ENCODE results near the gene FHDC1. TPM values are rescaled to one million over a fixed set of nuclear protein-coding genes. Genes with fewer than 3 reads are reported as not detected.

FHDC1 gene
- polyA plus RNA-seq, 4 donors, result 3.7 to 12.7 (median 10.0) TPM

GRCh38 chr4:152921284-152921683, 14.8 kb upstream of the FHDC1 start:
- no peak for DNase-seq
- H3K27me3 ChIP-seq (ENCODE audit: control insufficient read depth in 3 of 3, insufficient read depth in 3 of 3, low read length in 3 of 3), result no peaks in the 10 kb centered on the region
- no peak overlapping the region for H3K27ac ChIP-seq (ENCODE audit: low read depth in 1 of 3, low read length in 2 of 3)
- H3K4me3 ChIP-seq (ENCODE audit: low read depth in 1 of 3, low read length in 3 of 3), result no peak overlapping the region
- peaks cover 0 to 2% (median 2%) of the 10 kb centered on the region in 3 donors for H3K36me3 ChIP-seq (ENCODE audit: control insufficient read depth in 3 of 3, insufficient read depth in 2 of 3, low read depth in 1 of 3, low read length in 3 of 3)
- H3K4me1 ChIP-seq (ENCODE audit: control insufficient read depth in 3 of 3, insufficient read depth in 2 of 3, low read depth in 1 of 3, low read length in 2 of 3), result no peaks in the 10 kb centered on the region
- peaks cover 2 to 13% of the 10 kb centered on the region in 2 donors for H3K9me3 ChIP-seq (ENCODE audit: control insufficient read depth in 2 of 2, insufficient read depth in 1 of 2, low read depth in 1 of 2, low read length in 1 of 2)
- peak; percentile 92 for FAIRE-seq

- DNase-seq (no peak), FAIRE-seq (no peak)
- H3K9me3 ChIP-seq (ENCODE audit: control insufficient read depth in 2 of 2, insufficient read depth in 1 of 2, low read depth in 1 of 2, low read length in 1 of 2), result no peaks in the 10 kb centered on the region
- WGBS, 3 donors, result 90 to 95% (median 94%) methylated on average over 1 of the region's 1 CpG
- H3K4me3 ChIP-seq (ENCODE audit: low read depth in 1 of 3, low read length in 3 of 3), result no peak overlapping the region
- H3K36me3 ChIP-seq (ENCODE audit: control insufficient read depth in 3 of 3, insufficient read depth in 2 of 3, low read depth in 1 of 3, low read length in 3 of 3), result no peaks in the 10 kb centered on the region
- H3K27ac ChIP-seq (ENCODE audit: low read depth in 1 of 3, low read length in 2 of 3), result no peak overlapping the region
- no peaks in the 10 kb centered on the region for H3K27me3 ChIP-seq (ENCODE audit: control insufficient read depth in 3 of 3, insufficient read depth in 3 of 3, low read length in 3 of 3)
- H3K4me1 ChIP-seq (ENCODE audit: control insufficient read depth in 3 of 3, insufficient read depth in 2 of 3, low read depth in 1 of 3, low read length in 2 of 3), result no peaks in the 10 kb centered on the region
Observed at GRCh38 chr4:152925851-152926250, 10.3 kb upstream of the FHDC1 start.

- FAIRE-seq (no peak), DNase-seq (no peak)
- no peak overlapping the region for H3K4me3 ChIP-seq (ENCODE audit: low read depth in 1 of 3, low read length in 3 of 3)
- no peak overlapping the region for H3K27ac ChIP-seq (ENCODE audit: low read depth in 1 of 3, low read length in 2 of 3)
- no peaks in the 10 kb centered on the region for H3K4me1 ChIP-seq (ENCODE audit: control insufficient read depth in 3 of 3, insufficient read depth in 2 of 3, low read depth in 1 of 3, low read length in 2 of 3)
- H3K9me3 ChIP-seq (ENCODE audit: control insufficient read depth in 2 of 2, insufficient read depth in 1 of 2, low read depth in 1 of 2, low read length in 1 of 2), result no peaks in the 10 kb centered on the region
- WGBS, 3 donors, result 90 to 91% (median 90%) methylated on average over 4 of the region's 4 CpGs
- H3K36me3 ChIP-seq (ENCODE audit: control insufficient read depth in 3 of 3, insufficient read depth in 2 of 3, low read depth in 1 of 3, low read length in 3 of 3), result no peaks in the 10 kb centered on the region
- H3K27me3 ChIP-seq (ENCODE audit: control insufficient read depth in 3 of 3, insufficient read depth in 3 of 3, low read length in 3 of 3), result no peaks in the 10 kb centered on the region
Observed at GRCh38 chr4:152926959-152927358, 9.2 kb upstream of the FHDC1 start.

GRCh38 chr4:152927737-152928136, 8.4 kb upstream of the FHDC1 start:
- no peaks in the 10 kb centered on the region for H3K36me3 ChIP-seq (ENCODE audit: control insufficient read depth in 3 of 3, insufficient read depth in 2 of 3, low read depth in 1 of 3, low read length in 3 of 3)
- H3K27me3 ChIP-seq (ENCODE audit: control insufficient read depth in 3 of 3, insufficient read depth in 3 of 3, low read length in 3 of 3), result no peaks in the 10 kb centered on the region
- DNase-seq, result no peak
- H3K4me3 ChIP-seq (ENCODE audit: low read depth in 1 of 3, low read length in 3 of 3), result no peak overlapping the region
- no peak for FAIRE-seq
- WGBS, 3 donors, result 91 to 96% (median 92%) methylated on average over 3 of the region's 3 CpGs
- H3K9me3 ChIP-seq (ENCODE audit: control insufficient read depth in 2 of 2, insufficient read depth in 1 of 2, low read depth in 1 of 2, low read length in 1 of 2), result no peaks in the 10 kb centered on the region
- H3K27ac ChIP-seq (ENCODE audit: low read depth in 1 of 3, low read length in 2 of 3), result no peak overlapping the region
- H3K4me1 ChIP-seq (ENCODE audit: control insufficient read depth in 3 of 3, insufficient read depth in 2 of 3, low read depth in 1 of 3, low read length in 2 of 3), result no peaks in the 10 kb centered on the region

- Histone ChIP-seq H3K27ac (ENCODE audit: low read depth in 1 of 3, low read length in 2 of 3) (no peak overlapping the region), H3K9me3 (ENCODE audit: control insufficient read depth in 2 of 2, insufficient read depth in 1 of 2, low read depth in 1 of 2, low read length in 1 of 2) (no peaks in the 10 kb centered on the region), H3K36me3 (ENCODE audit: control insufficient read depth in 3 of 3, insufficient read depth in 2 of 3, low read depth in 1 of 3, low read length in 3 of 3) (no peaks in the 10 kb centered on the region), H3K4me1 (ENCODE audit: control insufficient read depth in 3 of 3, insufficient read depth in 2 of 3, low read depth in 1 of 3, low read length in 2 of 3) (no peaks in the 10 kb centered on the region), H3K4me3 (ENCODE audit: low read depth in 1 of 3, low read length in 3 of 3) (no peak overlapping the region), H3K27me3 (ENCODE audit: control insufficient read depth in 3 of 3, insufficient read depth in 3 of 3, low read length in 3 of 3) (no peaks in the 10 kb centered on the region)
- DNase-seq (no peak), FAIRE-seq (no peak)
- WGBS, 3 donors, result 96 to 98% (median 96%) methylated on average over 4 of the region's 4 CpGs
Observed at GRCh38 chr4:152928286-152928685, 7.8 kb upstream of the FHDC1 start.

GRCh38 chr4:152929888-152930287, 6.2 kb upstream of the FHDC1 start:
- WGBS, 3 donors, result 34 to 55% (median 46%) methylated on average over 1 of the region's 1 CpG
- no peak for FAIRE-seq
- no peak for DNase-seq

GRCh38 chr4:152935143-152935542, 980 bp upstream of the FHDC1 start:
- H3K36me3 ChIP-seq (ENCODE audit: control insufficient read depth in 3 of 3, insufficient read depth in 2 of 3, low read depth in 1 of 3, low read length in 3 of 3), result peaks cover 0 to 3% (median 0%) of the 10 kb centered on the region in 3 donors
- H3K4me3 ChIP-seq (ENCODE audit: low read depth in 1 of 3, low read length in 3 of 3), result peak overlapping the region in 1 of 3 donors; percentile 69
- no peaks in the 10 kb centered on the region for H3K9me3 ChIP-seq (ENCODE audit: control insufficient read depth in 2 of 2, insufficient read depth in 1 of 2, low read depth in 1 of 2, low read length in 1 of 2)
- DNase-seq, result peak; percentile 85 to 92
- H3K27ac ChIP-seq (ENCODE audit: low read depth in 1 of 3, low read length in 2 of 3), result peak overlapping the region; percentile 81 to 98 (median 95)
- peaks cover 0 to 17% (median 0%) of the 10 kb centered on the region in 3 donors for H3K4me1 ChIP-seq (ENCODE audit: control insufficient read depth in 3 of 3, insufficient read depth in 2 of 3, low read depth in 1 of 3, low read length in 2 of 3)
- FAIRE-seq, result no peak
- WGBS, 3 donors, result 9 to 32% (median 13%) methylated on average over 16 of the region's 16 CpGs
- no peaks in the 10 kb centered on the region for H3K27me3 ChIP-seq (ENCODE audit: control insufficient read depth in 3 of 3, insufficient read depth in 3 of 3, low read length in 3 of 3)

More at GRCh38 chr4:152929888-152930287, 6.2 kb upstream of the FHDC1 start:
- no peak overlapping the region for H3K4me3 ChIP-seq (ENCODE audit: low read depth in 1 of 3, low read length in 3 of 3)
- H3K4me1 ChIP-seq (ENCODE audit: control insufficient read depth in 3 of 3, insufficient read depth in 2 of 3, low read depth in 1 of 3, low read length in 2 of 3), result peaks cover 0 to under 1% (median 0%) of the 10 kb centered on the region in 3 donors
- no peaks in the 10 kb centered on the region for H3K9me3 ChIP-seq (ENCODE audit: control insufficient read depth in 2 of 2, insufficient read depth in 1 of 2, low read depth in 1 of 2, low read length in 1 of 2)
- H3K36me3 ChIP-seq (ENCODE audit: control insufficient read depth in 3 of 3, insufficient read depth in 2 of 3, low read depth in 1 of 3, low read length in 3 of 3), result no peaks in the 10 kb centered on the region
- no peak overlapping the region for H3K27ac ChIP-seq (ENCODE audit: low read depth in 1 of 3, low read length in 2 of 3)
- H3K27me3 ChIP-seq (ENCODE audit: control insufficient read depth in 3 of 3, insufficient read depth in 3 of 3, low read length in 3 of 3), result no peaks in the 10 kb centered on the region

- H3K27me3 ChIP-seq (ENCODE audit: control insufficient read depth in 3 of 3, insufficient read depth in 3 of 3, low read length in 3 of 3), result no peaks in the 10 kb centered on the region
- H3K36me3 ChIP-seq (ENCODE audit: control insufficient read depth in 3 of 3, insufficient read depth in 2 of 3, low read depth in 1 of 3, low read length in 3 of 3), result peaks cover 0 to 3% (median 0%) of the 10 kb centered on the region in 3 donors
- DNase-seq (peak; percentile 44 to 81), FAIRE-seq (no peak)
- peak overlapping the region; percentile 56 to 92 (median 69) for H3K4me3 ChIP-seq (ENCODE audit: low read depth in 1 of 3, low read length in 3 of 3)
- WGBS, 3 donors, result 0 to 1% (median 0%) methylated on average over 69 to 93 of the region's 93 CpGs
- H3K9me3 ChIP-seq (ENCODE audit: control insufficient read depth in 2 of 2, insufficient read depth in 1 of 2, low read depth in 1 of 2, low read length in 1 of 2), result no peaks in the 10 kb centered on the region
- H3K4me1 ChIP-seq (ENCODE audit: control insufficient read depth in 3 of 3, insufficient read depth in 2 of 3, low read depth in 1 of 3, low read length in 2 of 3), result peaks cover 0 to 19% (median 2%) of the 10 kb centered on the region in 3 donors
- H3K27ac ChIP-seq (ENCODE audit: low read depth in 1 of 3, low read length in 2 of 3), result peak overlapping the region; percentile 81 to 98 (median 95)
Observed at GRCh38 chr4:152936446-152937335, 568 bp downstream of the FHDC1 start.
